SH-SY5Y (cell line): ENCODE data around the gene RPAP3.

Experiments
- GATA2 ChIP-seq: IDR thresholded peaks from 2 replicates; pipeline ENCODE4 v1.6.1; 2011; ENCODE audit warnings: mild to moderate bottlenecking, low read depth, low read length
- GATA3 ChIP-seq: IDR thresholded peaks from 2 replicates; pipeline ENCODE4 v1.6.1; 2011; ENCODE audit warnings: low read depth, mild to moderate bottlenecking, low read length, moderate library complexity

Gene RPAP3

GRCh38 chr12:47736216-47736615, 30.4 kb upstream of the RPAP3 start:
- TF ChIP-seq GATA3 (no peak), GATA2 (no peak)

GRCh38 chr12:47735649-47736048, 29.8 kb upstream of the RPAP3 start:
- TF ChIP-seq GATA2 (no peak), GATA3 (no peak)

- TF ChIP-seq GATA2 (no peak), GATA3 (no peak)
These were observed 29.1 kb upstream of the RPAP3 start for GRCh38 chr12:47734725-47735480.

GRCh38 chr12:47733142-47733541, 27.3 kb upstream of the RPAP3 start:
- TF ChIP-seq GATA3 (no peak), GATA2 (no peak)

- TF ChIP-seq GATA2: no peak
- TF ChIP-seq GATA3: no peak
These were observed 26.7 kb upstream of the RPAP3 start for GRCh38 chr12:47732504-47732903.

GRCh38 chr12:47731723-47732122, 25.9 kb upstream of the RPAP3 start:
- TF ChIP-seq GATA2: no peak
- no peak for TF ChIP-seq GATA3

GRCh38 chr12:47730341-47730744, 24.5 kb upstream of the RPAP3 start:
- no peak for TF ChIP-seq GATA3
- no peak for TF ChIP-seq GATA2

GRCh38 chr12:47729233-47729632, 23.4 kb upstream of the RPAP3 start:
- no peak for TF ChIP-seq GATA3
- TF ChIP-seq GATA2: no peak

GRCh38 chr12:47725893-47726292, 20.1 kb upstream of the RPAP3 start:
- TF ChIP-seq GATA2 (no peak), GATA3 (no peak)

- TF ChIP-seq GATA3 (no peak), GATA2 (no peak)
These were observed 19.4 kb upstream of the RPAP3 start, which contains the start of gene ENDOU for GRCh38 chr12:47725091-47725772. ENDOU (minus strand) TSS chr12:47725490; CDS start chr12:47725413, 77 bp downstream.

GRCh38 chr12:47722941-47723631, 17.3 kb upstream of the RPAP3 start:
- TF ChIP-seq GATA3 (no peak), GATA2 (no peak)

- TF ChIP-seq GATA3 (no peak), GATA2 (no peak)
These were observed 16.5 kb upstream of the RPAP3 start for GRCh38 chr12:47722136-47722834.

- TF ChIP-seq GATA3 (no peak), GATA2 (no peak)
These were observed 15.7 kb upstream of the RPAP3 start for GRCh38 chr12:47721431-47721973.

- TF ChIP-seq GATA2 (no peak), GATA3 (no peak)
These were observed 12.7 kb upstream of the RPAP3 start for GRCh38 chr12:47718531-47718930.

- TF ChIP-seq GATA2 (no peak), GATA3 (no peak)
These were observed 11.8 kb upstream of the RPAP3 start for GRCh38 chr12:47717443-47718193.
